Measurements from ENCODE around the gene FAM227B.

Gene FAM227B

GRCh38 chr15:49458145-49458544, 162.5 kb downstream of the FAM227B start:
- H3K36me3 ChIP-seq, result no peaks in the 10 kb centered on the region
- TF ChIP-seq Cebpa-rat (IDR thresholded peaks at IDR 0.05), result no peak
- H3K9ac ChIP-seq, result no peak overlapping the region
- H3K4me3 ChIP-seq, result no peak overlapping the region
- H3K4me1 ChIP-seq, result no peaks in the 10 kb centered on the region
- no peak overlapping the region for H3K27ac ChIP-seq
- H4K20me1 ChIP-seq, result no peaks in the 10 kb centered on the region
- H3K27me3 ChIP-seq, result no peaks in the 10 kb centered on the region
- H3K9me3 ChIP-seq, result no peaks in the 10 kb centered on the region
- H3K4me2 ChIP-seq, result no peak overlapping the region

- Histone ChIP-seq H3K4me2 (no peak overlapping the region), H3K4me1 (no peaks in the 10 kb centered on the region), H3K9me3 (no peaks in the 10 kb centered on the region), H3K27ac (no peak overlapping the region), H4K20me1 (no peaks in the 10 kb centered on the region), H3K4me3 (no peak overlapping the region), H3K27me3 (no peaks in the 10 kb centered on the region), H3K36me3 (no peaks in the 10 kb centered on the region), H3K9ac (no peak overlapping the region)
- TF ChIP-seq Cebpa-rat (IDR thresholded peaks at IDR 0.05), result no peak
Measured at GRCh38 chr15:49456166-49456565, 164.5 kb downstream of the FAM227B start.

GRCh38 chr15:49452595-49452994, 168.0 kb downstream of the FAM227B start:
- TF ChIP-seq Cebpa-rat (IDR thresholded peaks at IDR 0.05), result no peak
- Histone ChIP-seq H3K27ac (no peak overlapping the region), H3K9me3 (no peaks in the 10 kb centered on the region), H3K4me2 (no peak overlapping the region), H3K4me1 (no peaks in the 10 kb centered on the region), H3K27me3 (no peaks in the 10 kb centered on the region), H3K9ac (no peak overlapping the region), H3K4me3 (no peak overlapping the region), H3K36me3 (no peaks in the 10 kb centered on the region), H4K20me1 (no peaks in the 10 kb centered on the region)

- Histone ChIP-seq H3K4me1 (no peaks in the 10 kb centered on the region), H3K9me3 (no peaks in the 10 kb centered on the region), H3K36me3 (no peaks in the 10 kb centered on the region), H3K27me3 (no peaks in the 10 kb centered on the region), H3K27ac (no peak overlapping the region), H4K20me1 (no peaks in the 10 kb centered on the region), H3K4me2 (no peak overlapping the region), H3K9ac (no peak overlapping the region), H3K4me3 (no peak overlapping the region)
- no peak for TF ChIP-seq Cebpa-rat (IDR thresholded peaks at IDR 0.05)
Measured at GRCh38 chr15:49441816-49442215, 178.8 kb downstream of the FAM227B start.

GRCh38 chr15:49441356-49441755, 179.3 kb downstream of the FAM227B start:
- no peak overlapping the region for H3K27ac ChIP-seq

GRCh38 chr15:49439678-49440395, 180.8 kb downstream of the FAM227B start:
- Histone ChIP-seq H3K9ac (no peak overlapping the region), H3K36me3 (no peaks in the 10 kb centered on the region), H3K9me3 (no peaks in the 10 kb centered on the region), H3K4me3 (no peak overlapping the region), H3K4me1 (no peaks in the 10 kb centered on the region), H4K20me1 (no peaks in the 10 kb centered on the region), H3K27ac (no peak overlapping the region), H3K27me3 (no peaks in the 10 kb centered on the region), H3K4me2 (no peak overlapping the region)
- TF ChIP-seq Cebpa-rat (IDR thresholded peaks at IDR 0.05), result no peak

More at GRCh38 chr15:49441356-49441755, 179.3 kb downstream of the FAM227B start:
- no peak overlapping the region for H3K9ac ChIP-seq
- TF ChIP-seq Cebpa-rat (IDR thresholded peaks at IDR 0.05), result no peak
- no peaks in the 10 kb centered on the region for H3K4me1 ChIP-seq
- H3K36me3 ChIP-seq, result no peaks in the 10 kb centered on the region
- H3K9me3 ChIP-seq, result no peaks in the 10 kb centered on the region
- H4K20me1 ChIP-seq, result no peaks in the 10 kb centered on the region
- no peak overlapping the region for H3K4me2 ChIP-seq
- no peaks in the 10 kb centered on the region for H3K27me3 ChIP-seq
- H3K4me3 ChIP-seq, result no peak overlapping the region

- Histone ChIP-seq H3K36me3 (no peaks in the 10 kb centered on the region), H3K27ac (no peak overlapping the region), H3K4me1 (no peaks in the 10 kb centered on the region), H3K27me3 (no peaks in the 10 kb centered on the region), H3K4me2 (no peak overlapping the region), H4K20me1 (no peaks in the 10 kb centered on the region), H3K9me3 (no peaks in the 10 kb centered on the region), H3K4me3 (no peak overlapping the region), H3K9ac (no peak overlapping the region)
- no peak for TF ChIP-seq Cebpa-rat (IDR thresholded peaks at IDR 0.05)
Measured at GRCh38 chr15:49438962-49439631, 181.5 kb downstream of the FAM227B start.

- Histone ChIP-seq H3K27ac (no peak overlapping the region), H3K9me3 (no peaks in the 10 kb centered on the region), H3K9ac (no peak overlapping the region)
Measured at GRCh38 chr15:49436751-49437150, 183.9 kb downstream of the FAM227B start.

GRCh38 chr15:49435174-49435573, 185.4 kb downstream of the FAM227B start:
- H3K4me2 ChIP-seq, result no peak overlapping the region
- no peak for TF ChIP-seq Cebpa-rat (IDR thresholded peaks at IDR 0.05)
- H3K9me3 ChIP-seq, result no peaks in the 10 kb centered on the region

More at GRCh38 chr15:49436751-49437150, 183.9 kb downstream of the FAM227B start:
- Histone ChIP-seq H4K20me1 (no peaks in the 10 kb centered on the region), H3K27me3 (no peaks in the 10 kb centered on the region), H3K4me3 (no peak overlapping the region), H3K36me3 (no peaks in the 10 kb centered on the region), H3K4me2 (no peak overlapping the region), H3K4me1 (no peaks in the 10 kb centered on the region)
- TF ChIP-seq Cebpa-rat (IDR thresholded peaks at IDR 0.05), result no peak

GRCh38 chr15:49430046-49430445, 190.6 kb downstream of the FAM227B start:
- Histone ChIP-seq H3K9me3 (no peaks in the 10 kb centered on the region), H3K4me1 (no peaks in the 10 kb centered on the region), H3K4me3 (no peak overlapping the region), H3K36me3 (no peaks in the 10 kb centered on the region), H3K27ac (no peak overlapping the region), H3K27me3 (no peaks in the 10 kb centered on the region), H4K20me1 (no peaks in the 10 kb centered on the region), H3K4me2 (no peak overlapping the region), H3K9ac (no peak overlapping the region)
- TF ChIP-seq Cebpa-rat (IDR thresholded peaks at IDR 0.05), result no peak

More at GRCh38 chr15:49435174-49435573, 185.4 kb downstream of the FAM227B start:
- H4K20me1 ChIP-seq, result no peaks in the 10 kb centered on the region
- H3K4me1 ChIP-seq, result no peaks in the 10 kb centered on the region
- H3K4me3 ChIP-seq, result no peak overlapping the region
- no peak overlapping the region for H3K9ac ChIP-seq
- no peaks in the 10 kb centered on the region for H3K27me3 ChIP-seq
- H3K27ac ChIP-seq, result no peak overlapping the region
- no peaks in the 10 kb centered on the region for H3K36me3 ChIP-seq

Measured in BLaER1 (cell line).